GM12878 (cell line): Measurements from ENCODE around the gene MYL7. TPM values are rescaled to one million over a fixed set of nuclear protein-coding genes. Genes with fewer than 3 reads are reported as not detected.

Source experiments
- ATAC-seq: fragments of 200-7000 bp; cut with Tn5 transposase; 3 replicates; pipeline ENCODE4 v1.9.1; 2020; ENCODE audit warnings: mild to moderate bottlenecking, moderate library complexity
- BruUV-seq: library from RNA; stranded (reverse); fragments of 400-500 nt; replicated peaks from 2 replicates; lab custom pipeline; 2021; lab: Mats Ljungman, UMichigan
- CTCF ChIA-PET: fragments of 300-600 bp; sonication (Branson Sonifier 250); formaldehyde crosslinking; extraction: SDS; loops from one replicate; lab custom pipeline; 2021; ENCODE audit warnings: inconsistent platforms; lab: Yijun Ruan, JAX
- POLR2A ChIA-PET: fragments of 350-600 bp; formaldehyde crosslinking; extraction: SDS; loops from one replicate; lab custom pipeline; 2021; ENCODE audit warnings: inconsistent platforms; lab: Charles Lee
- RAD21 ChIA-PET: fragments of 300-600 bp; sonication (Branson Sonifier 250); formaldehyde crosslinking; loops from one replicate; lab custom pipeline; 2023; ENCODE audit warnings: antibody characterized with exemption; ENCODE audit not compliant: unreplicated experiment; lab: Charles Lee
- SMC1A ChIA-PET: fragments of 300-600 bp; sonication (Branson Sonifier 250); formaldehyde crosslinking; loops from one replicate; lab custom pipeline; 2023; ENCODE audit not compliant: unreplicated experiment, uncharacterized antibody; lab: Charles Lee
- DNase-seq: peaks from one replicate; pipeline ENCODE4 v3.0.0-alpha.2; 2011; ENCODE audit warnings: low read depth, low spot score
- FAIRE-seq: peaks from 3 replicates; lab custom pipeline; 2011; peaks lifted over from hg19 to GRCh38; lab: Jason Lieb, UNC
- H2AFZ ChIP-seq: 2 replicates; pipeline ENCODE4 v1.6.0; 2011; ENCODE audit warnings: low read depth, low read length, control low read depth; ENCODE audit not compliant: control insufficient read depth
- H3K27ac ChIP-seq: 2 replicates; pipeline ENCODE4 v1.5.1; 2011; ENCODE audit warnings: control low read depth; ENCODE audit not compliant: control insufficient read depth, insufficient read depth
- H3K27me3 ChIP-seq, 2 experiments: replicated peaks in 1 of 2; 2 replicates each; pipeline versions ENCODE4 v1.6.0 to v1.6.1; 2011; ENCODE audit warnings: low read length in 1 of 2; ENCODE audit not compliant: control insufficient read depth in 2 of 2, insufficient read depth in 2 of 2
- H3K36me3 ChIP-seq, 2 experiments: 2 replicates each; pipeline ENCODE4 v1.5.1; 2011; ENCODE audit warnings: low read length in 1 of 2; ENCODE audit not compliant: control insufficient read depth in 2 of 2, insufficient read depth in 2 of 2
- H3K4me1 ChIP-seq: 2 replicates; pipeline ENCODE4 v1.6.1; 2011; ENCODE audit warnings: mild to moderate bottlenecking, low read length, moderate library complexity, mixed read lengths; ENCODE audit not compliant: control insufficient read depth, insufficient read depth
- H3K4me2 ChIP-seq: 2 replicates; pipeline ENCODE4 v1.6.0; 2011; ENCODE audit warnings: control low read depth; ENCODE audit not compliant: control insufficient read depth, insufficient read depth
- H3K4me3 ChIP-seq: fragments of 200-600 bp; sonication (generic); 2 replicates; pipeline ENCODE4 v1.5.1; 2016
- H3K79me2 ChIP-seq: 2 replicates; pipeline ENCODE4 v1.6.0; 2011; ENCODE audit warnings: low read length; ENCODE audit not compliant: control insufficient read depth, insufficient read depth
- H3K9ac ChIP-seq: 2 replicates; pipeline ENCODE4 v1.8.0; 2011; ENCODE audit warnings: low read length, control low read depth, mixed read lengths; ENCODE audit not compliant: control insufficient read depth, insufficient read depth
- H3K9me3 ChIP-seq: replicated peaks from 3 replicates; pipeline ENCODE4 v1.5.1; 2011; ENCODE audit warnings: mild to moderate bottlenecking, low read length; ENCODE audit not compliant: control insufficient read depth, insufficient read depth
- H4K20me1 ChIP-seq: 2 replicates; pipeline ENCODE4 v1.6.0; 2011; ENCODE audit not compliant: control insufficient read depth, insufficient read depth
- CBX5 ChIP-seq: sonication (generic); IDR thresholded peaks from 2 replicates; pipeline ENCODE4 v1.6.1; 2016; ENCODE audit warnings: low read depth, moderate library complexity, mild to moderate bottlenecking, inconsistent platforms
- E2F4 ChIP-seq: IDR thresholded peaks from 2 replicates; pipeline ENCODE4 v1.6.1; 2012; ENCODE audit warnings: low read depth, low read length, improper control_type of control experiment
- PRDM15 ChIP-seq: fragments of 450-650 bp; formaldehyde crosslinking; IDR thresholded peaks from 2 replicates; pipeline ENCODE4 v1.4.0; 2020; ENCODE audit warnings: mild to moderate bottlenecking, moderate library complexity
- WGBS: methylation state at CpG from one replicate; pipeline ENCODE4 v1.1.6; 2016; ENCODE audit warnings: low lambda C conversion rate; ENCODE audit not compliant: insufficient replicate concordance, insufficient coverage; ENCODE audit errors: missing lambda C conversion rate; 5-methylcytosine and 5-hydroxymethylcytosine counted together
- in situ Hi-C: fragments of 300-500 bp; cut with MboI; formaldehyde crosslinking; loops from 9 replicates; pipeline ENCODE4 v1.14.3; 2018; ENCODE audit warnings: mixed read lengths
- intact Hi-C: fragments of 100-400 bp; cut with micrococcal nuclease; formaldehyde crosslinking; loops from one replicate; pipeline ENCODE4 v1.14.2; 2022; ENCODE audit not compliant: unreplicated experiment
- polyA plus RNA-seq, 11 experiments: library from polyadenylated mRNA; depleted of rRNA in 4 of 11; unstranded in 6 of 11; stranded (reverse) in 5 of 11; fragments of >200 nt; fragmentation: Nextera tagmentation in 4 of 11; fragmentation: Illumina TruSeq in 1 of 11; extraction: Ambion mirVana in 4 of 11; extraction: Trizol in 1 of 11; gene quantifications; 1 replicate in 1 of 11; 2 replicates in 10 of 11; pipeline versions ENCODE4 v1.2.1 to v1.2.3, GENCODE V29; 2011 to 2016; ENCODE audit warnings: inconsistent platforms in 2 of 11, missing spikeins in 2 of 11, low read depth in 1 of 11
- total RNA-seq, 4 experiments: library from RNA; depleted of rRNA in 3 of 4; stranded (reverse); fragments of >200 nt in 3 of 4; fragmentation: Illumina TruSeq in 1 of 4; extraction: Trizol in 1 of 4; gene quantifications; 2 replicates each; pipeline versions ENCODE4 v1.2.1 to v1.2.3, GENCODE V29; 2013 to 2021

Gene MYL7
- total and polyA plus RNA-seq, 10 of the 15 experiments (the other 5 are each of a cell fraction or from before 2014, with no cell fraction given), result 1.9 TPM; not detected in 9

- TF ChIP-seq PRDM15 (CRISPR knock-in tag), result no peak
- no peak for TF ChIP-seq E2F4
- TF ChIP-seq, all 136 proteins: peak for 0
Observed at GRCh38 chr7:44099669-44100068, 41.5 kb downstream of the MYL7 start (continued).

- SMC1A ChIA-PET, result interaction anchor here (0.9 to 2.0 kb wide), 8 partner anchors 10 to 60 kb away, joined by 3 to 6 read pairs (median 4); no protein-coding TSS in a partner anchor
- FAIRE-seq, result no peak
- H3K79me2 ChIP-seq, result no peaks in the 10 kb centered on the region
- H3K9me3 ChIP-seq, result no peaks in the 10 kb centered on the region
- WGBS, result 28% methylated on average over 6 of the region's 6 CpGs
- no peak for ATAC-seq
- TF ChIP-seq CBX5, result no peak
- TF ChIP-seq, all 136 proteins: peak for 0
- Histone ChIP-seq H2AFZ (no peak overlapping the region), H3K4me1 (peaks cover 14% of the 10 kb centered on the region), H3K4me3 (no peak overlapping the region), H3K27ac (no peak overlapping the region), H3K4me2 (no peak overlapping the region), H3K27me3 (no peaks in the 10 kb centered on the region), H4K20me1 (no peaks in the 10 kb centered on the region), H3K9ac (no peak overlapping the region), H3K36me3 (no peaks in the 10 kb centered on the region)
- ChIA-PET RAD21 (interaction anchor here (1.0 to 1.1 kb wide), 2 partner anchors 20 to 26 kb away, joined by 3 to 4 read pairs; no protein-coding TSS in a partner anchor), POLR2A (interaction anchor here (0.9 to 1.0 kb wide), 2 partner anchors 16 to 17 kb away, joined by 3 read pairs; no protein-coding TSS in a partner anchor), CTCF (interaction anchor here (0.8 to 2.8 kb wide), 7 partner anchors 11 to 183 kb away, joined by 3 to 9 read pairs (median 3); no protein-coding TSS in a partner anchor)
- BruUV-seq, result no TSS peak
- intact Hi-C loops, result no loop called here
- in situ Hi-C loops, result no loop called here
- DNase-seq, result no peak
Observed at GRCh38 chr7:44098092-44099068, 42.8 kb downstream of the MYL7 start.
